GM21786 (cell line): ENCODE data around the gene RBM8A.
"Not testable (repeated sequence)": the region's sequence is repeated elsewhere in the genome, so short reads cannot be mapped to it uniquely, and the experiment has no call there.

ENCODE experiments used
- ATAC-seq: cut with Tn5 transposase; IDR thresholded peaks from one replicate; pipeline ENCODE4 v1.9.1; 2021; ENCODE audit not compliant: unreplicated experiment

The RBM8A gene

GRCh38 chr1:145956781-145957442 lies 29.6 kb upstream of the RBM8A start:
- no peak for ATAC-seq

DNA sequence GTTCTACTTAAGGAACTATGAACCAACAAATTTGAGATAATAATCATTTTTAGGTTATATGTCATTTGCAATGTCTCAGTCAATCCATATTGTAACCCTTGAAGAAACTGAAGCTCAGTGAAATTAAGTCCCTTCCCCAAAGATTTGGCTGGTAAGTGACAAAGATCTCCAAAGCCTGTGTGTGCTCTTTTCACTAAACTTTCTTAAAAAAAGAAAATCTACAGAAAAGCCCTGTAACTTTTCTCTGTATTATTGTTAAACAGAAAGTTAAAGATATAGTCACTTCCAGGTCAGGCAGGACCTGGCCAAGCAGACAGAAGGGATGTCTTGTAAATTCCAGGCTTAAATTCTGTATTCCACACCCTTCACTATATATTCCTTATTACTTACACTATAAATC lies 29.1 kb upstream of the RBM8A start:
- no peak for ATAC-seq

GRCh38 chr1:145955436-145955835 lies 28.2 kb upstream of the RBM8A start:
- no peak for ATAC-seq

DNA sequence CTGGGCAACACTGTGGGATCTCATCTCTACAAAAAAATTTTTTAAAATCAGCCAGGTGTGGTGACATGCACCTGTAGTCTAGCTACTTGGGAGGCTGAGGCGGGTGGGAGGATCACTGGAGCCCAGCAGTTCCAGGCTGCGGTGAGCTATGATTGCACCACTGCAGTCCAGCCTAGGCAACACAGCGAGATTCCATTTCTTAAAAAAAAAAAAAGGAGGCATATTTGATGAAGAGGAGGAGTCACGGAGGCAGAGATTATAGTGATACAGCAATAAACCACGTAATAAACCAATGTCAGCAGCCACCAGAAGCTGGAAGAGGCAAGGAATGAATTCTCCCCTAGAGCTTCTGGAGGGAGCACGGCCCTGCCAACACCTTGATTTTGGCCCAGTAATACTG lies 26.6 kb upstream of the RBM8A start:
- ATAC-seq = no peak

GRCh38 chr1:145952903-145953302 lies 25.6 kb upstream of the RBM8A start:
- ATAC-seq = no peak

GRCh38 chr1:145951526-145951925 lies 24.2 kb upstream of the RBM8A start:
- no peak for ATAC-seq

- no peak for ATAC-seq
Observed at GRCh38 chr1:145949219-145949618, 21.9 kb upstream of the RBM8A start.

DNA sequence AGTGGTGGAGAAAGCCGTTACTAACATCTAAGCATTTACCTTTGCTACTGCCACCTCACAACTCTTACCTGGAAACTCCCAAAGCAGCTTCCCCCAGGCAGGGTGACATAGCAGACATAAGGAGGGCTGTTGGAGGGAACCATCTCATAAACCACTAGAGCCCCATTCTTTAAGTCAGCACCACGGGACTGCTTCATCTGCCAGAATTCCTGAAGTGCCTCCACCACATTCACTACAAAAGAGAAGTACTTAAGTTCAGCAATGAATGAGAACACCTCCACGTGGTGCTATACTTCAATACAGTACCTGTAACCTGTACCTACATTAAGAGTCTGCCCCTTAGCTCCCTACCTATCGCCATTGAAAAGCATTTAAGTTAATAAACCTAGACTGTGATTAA lies 20.3 kb upstream of the RBM8A start:
- no peak for ATAC-seq

DNA sequence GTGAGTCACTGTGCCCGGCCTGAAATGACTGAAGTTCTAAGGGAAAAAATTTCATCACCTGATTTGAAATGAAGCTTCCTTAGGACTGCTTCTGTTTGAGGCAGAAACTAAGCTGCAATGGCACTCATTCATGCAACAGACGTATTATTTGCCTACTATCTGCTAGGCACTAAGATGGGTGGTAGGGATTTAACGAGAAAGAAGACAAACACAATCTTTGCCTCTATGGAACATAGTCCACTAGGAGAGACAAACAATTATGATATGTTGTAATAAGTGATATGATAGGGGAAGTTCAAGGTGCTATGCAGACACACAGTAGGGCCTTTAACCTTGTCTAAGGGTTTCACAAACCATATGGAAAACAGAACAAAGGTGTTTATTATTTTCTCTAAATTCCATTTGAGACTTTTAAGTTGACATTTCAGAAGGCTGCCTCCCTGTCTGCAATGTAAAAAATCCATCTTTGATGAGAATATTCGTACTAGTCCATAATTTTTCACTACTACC lies 19.2 kb upstream of the RBM8A start:
- ATAC-seq = no peak

GRCh38 chr1:145944532-145944931 lies 17.2 kb upstream of the RBM8A start:
- no peak for ATAC-seq

- ATAC-seq = no peak
Observed at GRCh38 chr1:145942871-145943270, 15.6 kb upstream of the RBM8A start.

DNA sequence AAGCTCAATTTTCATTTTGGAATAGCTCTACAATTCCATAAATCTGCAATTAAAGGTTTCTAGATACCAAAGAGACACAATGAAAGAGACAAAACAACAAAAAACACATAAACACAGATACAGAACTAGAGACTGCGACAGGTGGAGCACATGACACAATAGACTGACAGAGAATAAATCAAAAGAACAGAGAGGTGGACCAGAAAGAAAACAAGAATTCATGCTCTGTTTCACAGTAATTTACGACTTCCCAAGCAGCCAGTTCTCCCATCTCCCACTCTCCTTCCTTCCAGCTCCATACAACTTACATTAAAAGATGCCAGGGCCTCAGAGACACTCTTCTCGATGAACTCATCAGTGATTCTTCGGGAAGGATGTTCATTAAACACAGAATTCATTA lies 15.1 kb upstream of the RBM8A start:
- no peak for ATAC-seq

DNA sequence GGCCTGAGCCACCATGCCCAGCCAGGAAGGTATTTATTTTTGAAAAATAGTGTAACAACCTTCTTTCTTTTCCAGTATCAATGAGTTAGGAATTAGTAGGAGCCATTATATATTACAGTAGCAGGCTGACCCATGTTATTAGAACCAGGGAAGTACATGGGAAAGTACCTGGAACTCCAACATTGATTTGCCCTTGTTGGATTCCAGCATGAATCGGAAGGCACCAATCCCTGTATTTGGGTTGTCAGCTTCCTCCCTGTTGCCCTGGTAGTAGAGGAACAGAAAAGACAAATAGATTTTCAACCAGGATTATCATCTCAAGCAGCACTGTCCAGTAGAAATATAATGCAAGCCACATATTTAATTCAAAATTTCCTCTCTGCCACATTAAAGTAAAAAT lies 10.2 kb upstream of the RBM8A start:
- no peak for ATAC-seq

- ATAC-seq = no peak
Observed at GRCh38 chr1:145936247-145936646, 9.0 kb upstream of the RBM8A start.

DNA sequence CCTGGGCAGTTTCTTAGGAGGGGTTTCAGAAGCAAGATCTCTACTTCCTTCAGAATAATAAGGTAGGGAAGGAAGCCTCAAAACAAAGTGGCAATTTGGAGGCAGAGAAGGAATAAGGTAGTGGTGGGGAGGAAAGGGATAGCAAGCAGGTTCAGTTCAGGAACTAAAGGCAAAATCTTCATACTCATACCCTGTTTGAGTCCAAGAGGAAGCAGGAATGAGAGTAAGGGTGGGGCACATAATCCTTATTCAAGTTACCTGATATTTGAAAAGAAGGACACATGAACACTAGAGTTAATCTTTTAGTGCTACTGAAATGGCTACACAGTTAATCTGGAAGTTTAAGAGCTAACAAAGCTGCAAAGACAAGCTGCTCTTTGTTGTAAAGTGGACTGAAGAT lies 8.4 kb upstream of the RBM8A start:
- ATAC-seq = no peak

DNA sequence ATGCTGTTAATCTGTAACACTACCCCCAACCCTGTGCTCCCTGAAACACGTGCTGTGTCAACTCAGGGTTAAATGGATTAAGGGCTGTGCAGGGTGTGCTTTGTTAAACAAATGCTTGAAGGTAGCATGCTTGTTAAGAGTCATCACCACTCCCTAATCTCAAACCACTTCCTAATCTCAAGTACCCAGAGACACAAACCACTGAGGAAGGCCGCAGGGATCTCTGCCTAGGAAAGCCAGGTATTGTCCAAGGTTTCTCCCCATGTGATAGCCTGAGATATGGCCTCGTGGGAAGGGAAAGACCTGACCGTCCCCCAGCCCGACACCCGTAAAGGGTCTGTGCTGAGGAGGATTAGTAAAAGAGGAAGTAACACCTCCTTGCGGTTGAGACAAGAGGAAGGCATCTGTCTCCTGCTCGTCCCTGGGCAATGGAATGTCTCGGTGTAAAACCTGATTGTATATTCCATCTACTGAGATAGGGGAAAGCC lies 5.3 kb upstream of the RBM8A start:
- not testable (repeated sequence) for ATAC-seq

DNA sequence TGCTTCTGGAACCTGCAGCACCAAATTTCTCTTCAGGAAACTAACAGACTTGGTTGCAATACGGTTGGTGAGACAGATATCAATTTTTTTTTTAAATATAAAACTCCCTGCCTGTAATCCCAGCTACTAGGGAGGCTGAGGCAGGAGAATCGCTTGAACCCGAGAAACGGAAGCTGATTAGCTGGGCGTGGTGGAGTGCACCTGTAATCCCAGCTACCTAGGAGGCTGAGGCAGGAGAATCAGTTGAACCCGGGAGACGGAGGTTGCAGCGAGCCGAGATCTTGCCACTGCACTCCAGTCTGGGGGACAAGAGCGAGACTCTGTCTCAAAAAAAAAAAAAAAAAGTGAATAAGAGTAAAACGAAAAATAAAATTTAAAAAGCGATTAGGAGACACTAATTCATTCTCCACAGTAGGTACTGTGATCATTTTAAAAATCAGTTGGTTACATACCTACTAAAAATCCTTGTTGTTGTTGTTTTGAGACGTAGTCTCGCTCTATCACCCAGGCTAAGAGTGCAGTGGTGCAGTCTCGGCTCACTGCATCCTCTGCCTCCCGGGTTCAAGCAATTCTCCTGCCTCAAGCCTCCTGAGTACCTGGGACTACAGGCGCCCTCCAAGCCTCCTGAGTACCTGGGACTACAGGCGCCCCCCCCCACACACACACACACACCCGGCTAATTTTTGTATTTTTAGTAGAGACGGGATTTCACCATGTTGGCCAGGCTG lies 796 bp upstream of the RBM8A start:
- no peak for ATAC-seq

GRCh38 chr1:145926686-145927062 lies 610 bp downstream of the RBM8A start:
- no peak for ATAC-seq

DNA sequence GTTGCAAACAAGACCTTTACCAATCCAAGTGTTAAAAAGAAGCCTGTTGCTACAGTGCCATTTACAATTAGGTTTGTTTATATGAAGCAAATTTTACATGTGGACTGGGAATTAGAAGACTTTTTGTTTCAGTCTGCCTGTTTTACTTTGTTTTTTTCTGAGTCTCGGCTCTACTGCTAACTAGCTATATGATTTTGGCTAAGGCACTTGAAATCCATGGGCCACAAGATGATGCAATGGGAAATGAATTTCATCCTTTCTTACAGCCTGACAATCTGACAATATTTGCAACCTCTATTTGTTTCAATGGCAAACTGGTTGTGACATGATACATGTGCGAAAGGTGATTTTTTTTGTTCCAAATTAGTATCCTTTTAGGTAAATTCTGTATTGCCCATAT lies 5.0 kb downstream of the RBM8A start:
- ATAC-seq = no peak

- not testable (repeated sequence) for ATAC-seq
Observed at GRCh38 chr1:145920297-145920696, 7.0 kb downstream of the RBM8A start.

GRCh38 chr1:145918992-145919939 lies 8.0 kb downstream of the RBM8A start:
- peak; percentile 82 for ATAC-seq
